Breast epithelium (tissue), 4 donors: ENCODE data around the gene ANKRD11. TPM values are rescaled to one million over a fixed set of nuclear protein-coding genes. Genes with fewer than 3 reads are reported as not detected.
"Not testable (repeated sequence)": the region's sequence is repeated elsewhere in the genome, so short reads cannot be mapped to it uniquely, and the experiment has no call there.

ENCODE experiments used
- DNase-seq, 2 donors: peaks; one replicate each; pipeline ENCODE4 v3.0.0-alpha.2; 2019; ENCODE audit warnings: low spot score in 2 of 2
- H3K27ac ChIP-seq, 2 donors: fragments of 200-600 bp; sonication (generic) in 1 of 2; one replicate each; pipeline ENCODE4 v1.5.1; 2016 to 2019; ENCODE audit warnings: mild to moderate bottlenecking in 1 of 2
- H3K27me3 ChIP-seq, 2 donors: fragments of 200-600 bp; sonication (generic) in 1 of 2; one replicate each; pipeline versions ENCODE4 v1.5.1 to v1.6.0; 2017 to 2019; ENCODE audit warnings: control low read depth in 1 of 2, mild to moderate bottlenecking in 1 of 2
- H3K36me3 ChIP-seq: fragments of 200-600 bp; one replicate; pipeline ENCODE4 v1.5.1; 2019
- H3K4me1 ChIP-seq, 2 donors: fragments of 200-600 bp; sonication (generic); one replicate each; pipeline ENCODE4 v1.5.1; 2016 to 2019; ENCODE audit warnings: control low read depth in 1 of 2
- H3K4me3 ChIP-seq, 3 donors: fragments of 200-600 bp; sonication (generic); 1 replicate in 2 of 3; 2 replicates in 1 of 3; pipeline ENCODE4 v1.5.1; 2016 to 2019; ENCODE audit warnings: mild to moderate bottlenecking in 3 of 3, moderate library complexity in 2 of 3
- H3K9me3 ChIP-seq, 2 donors: fragments of 200-600 bp; sonication (generic) in 1 of 2; one replicate each; pipeline ENCODE4 v1.5.1; 2016 to 2019; ENCODE audit warnings: control low read depth in 1 of 2
- POLR2A ChIP-seq: fragments of 450-650 bp; IDR thresholded peaks from one replicate; pipeline ENCODE4 v1.6.1; 2016; ENCODE audit warnings: antibody characterized with exemption, mild to moderate bottlenecking, moderate library complexity
- POLR2AphosphoS5 ChIP-seq, 3 donors: sonication (generic); formaldehyde crosslinking; IDR thresholded peaks; one replicate each; pipeline ENCODE4 v1.6.1; 2017; ENCODE audit warnings: antibody characterized with exemption in 3 of 3
- intact Hi-C: fragments of 100-400 bp; cut with DNase I; formaldehyde crosslinking; loops from one replicate; pipeline ENCODE4 v1.15.1; 2023; ENCODE audit warnings: low total_unique reads
- total RNA-seq, 3 donors: library from RNA; depleted of rRNA; stranded (reverse); fragments of >200 nt; gene quantifications; one replicate each; pipeline ENCODE4 v1.1.0, GENCODE V29; 2016
- TF ChIP-seq, protein P1 (sequence below), 3 donors: fragments of 450-650 bp; IDR thresholded peaks; one replicate each; pipeline ENCODE4 v1.5.1; 2016 to 2017; ENCODE audit warnings: antibody characterized with exemption in 3 of 3, mild to moderate bottlenecking in 3 of 3, moderate library complexity in 3 of 3

Gene ANKRD11
- total RNA-seq, 3 donors from 2014 or later: 64.0 to 79.0 (median 69.2) TPM

- peak overlapping the region in 1 of 2 donors; percentile 0 for H3K27ac ChIP-seq
- H3K27me3 ChIP-seq: no peaks in the 10 kb centered on the region
- DNase-seq: no peak
- peaks cover 4 to 13% of the 10 kb centered on the region in 2 donors for H3K4me1 ChIP-seq
- H3K36me3 ChIP-seq: no peaks in the 10 kb centered on the region
- intact Hi-C loops: no loop called here
- peak overlapping the region in 1 of 3 donors; percentile 20 for H3K4me3 ChIP-seq
- TF ChIP-seq, protein P1, sequence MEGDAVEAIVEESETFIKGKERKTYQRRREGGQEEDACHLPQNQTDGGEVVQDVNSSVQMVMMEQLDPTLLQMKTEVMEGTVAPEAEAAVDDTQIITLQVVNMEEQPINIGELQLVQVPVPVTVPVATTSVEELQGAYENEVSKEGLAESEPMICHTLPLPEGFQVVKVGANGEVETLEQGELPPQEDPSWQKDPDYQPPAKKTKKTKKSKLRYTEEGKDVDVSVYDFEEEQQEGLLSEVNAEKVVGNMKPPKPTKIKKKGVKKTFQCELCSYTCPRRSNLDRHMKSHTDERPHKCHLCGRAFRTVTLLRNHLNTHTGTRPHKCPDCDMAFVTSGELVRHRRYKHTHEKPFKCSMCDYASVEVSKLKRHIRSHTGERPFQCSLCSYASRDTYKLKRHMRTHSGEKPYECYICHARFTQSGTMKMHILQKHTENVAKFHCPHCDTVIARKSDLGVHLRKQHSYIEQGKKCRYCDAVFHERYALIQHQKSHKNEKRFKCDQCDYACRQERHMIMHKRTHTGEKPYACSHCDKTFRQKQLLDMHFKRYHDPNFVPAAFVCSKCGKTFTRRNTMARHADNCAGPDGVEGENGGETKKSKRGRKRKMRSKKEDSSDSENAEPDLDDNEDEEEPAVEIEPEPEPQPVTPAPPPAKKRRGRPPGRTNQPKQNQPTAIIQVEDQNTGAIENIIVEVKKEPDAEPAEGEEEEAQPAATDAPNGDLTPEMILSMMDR (IDR thresholded peaks at IDR 0.05): no peak
- TF ChIP-seq POLR2A (no peak), POLR2AphosphoS5 (IDR thresholded peaks at IDR 0.05) (no peak)
- H3K9me3 ChIP-seq: no peaks in the 10 kb centered on the region
Measured at GRCh38 chr16:89334050-89334449, 156.3 kb downstream of the ANKRD11 start.

- H3K36me3 ChIP-seq, H3K27ac ChIP-seq, DNase-seq, H3K9me3 ChIP-seq, intact Hi-C loops, H3K27me3 ChIP-seq: not testable (repeated sequence)
- H3K4me3 ChIP-seq: peak overlapping the region in 1 of 3 donors; percentile 20
- TF ChIP-seq, protein P1 (IDR thresholded peaks at IDR 0.05): peak in 2 of 3 donors; percentile 53 to 64
- peak in 1 of 3 donors; percentile 24 for TF ChIP-seq POLR2AphosphoS5 (IDR thresholded peaks at IDR 0.05)
- H3K4me1 ChIP-seq: peaks cover 4 to 13% of the 10 kb centered on the region in 2 donors
Measured at GRCh38 chr16:89333401-89334001, 156.9 kb downstream of the ANKRD11 start.

- TF ChIP-seq POLR2AphosphoS5 (IDR thresholded peaks at IDR 0.05): no peak
- TF ChIP-seq POLR2A: no peak
- TF ChIP-seq, protein P1 (IDR thresholded peaks at IDR 0.05): no peak
- no peak for DNase-seq
- intact Hi-C loops: no loop called here
- H3K27me3 ChIP-seq: no peaks in the 10 kb centered on the region
- no peaks in the 10 kb centered on the region for H3K36me3 ChIP-seq
- no peaks in the 10 kb centered on the region for H3K9me3 ChIP-seq
- H3K4me3 ChIP-seq: no peak overlapping the region
- peaks cover 4 to 13% of the 10 kb centered on the region in 2 donors for H3K4me1 ChIP-seq
- no peak overlapping the region for H3K27ac ChIP-seq
Measured at GRCh38 chr16:89332902-89333245, 157.5 kb downstream of the ANKRD11 start.

DNA sequence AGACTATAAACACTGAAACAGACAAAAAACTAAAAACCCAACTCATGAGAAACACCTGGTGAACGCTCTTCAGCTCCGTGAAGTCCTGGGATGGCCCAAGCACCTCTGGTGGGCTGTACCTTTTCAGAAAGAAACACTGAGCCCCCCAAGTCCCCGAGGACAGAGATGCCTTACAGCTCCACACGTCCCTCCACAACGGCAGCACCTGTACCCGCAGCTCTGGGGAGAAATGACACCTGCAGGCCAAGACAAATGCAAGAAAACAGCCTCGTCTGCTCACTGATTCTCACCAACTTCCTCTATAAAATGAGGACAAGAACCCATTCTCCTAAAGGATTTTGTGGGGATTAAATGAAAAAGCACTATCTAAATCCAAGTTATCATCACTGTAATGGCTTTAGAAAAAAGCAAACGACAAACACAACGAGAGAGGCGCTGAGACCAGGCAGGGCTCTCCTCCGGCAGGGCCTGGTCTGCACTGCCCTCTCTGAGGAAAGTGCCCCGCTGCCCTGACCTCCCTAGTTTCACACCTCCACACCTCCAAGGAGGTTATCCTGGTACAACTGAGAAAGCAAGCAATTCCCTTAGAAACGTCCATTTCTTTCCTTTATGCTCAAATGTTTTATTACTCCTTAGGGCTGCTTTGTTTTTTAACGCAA is 158.0 kb downstream of the ANKRD11 start:
- no peaks in the 10 kb centered on the region for H3K9me3 ChIP-seq
- TF ChIP-seq POLR2A (no peak), POLR2AphosphoS5 (IDR thresholded peaks at IDR 0.05) (no peak)
- TF ChIP-seq, protein P1 (IDR thresholded peaks at IDR 0.05): no peak
- peaks cover 4 to 13% of the 10 kb centered on the region in 2 donors for H3K4me1 ChIP-seq
- H3K36me3 ChIP-seq: no peaks in the 10 kb centered on the region
- intact Hi-C loops: no loop called here
- no peak overlapping the region for H3K4me3 ChIP-seq
- no peak for DNase-seq
- H3K27ac ChIP-seq: no peak overlapping the region
- no peaks in the 10 kb centered on the region for H3K27me3 ChIP-seq

- Histone ChIP-seq H3K27me3 (no peaks in the 10 kb centered on the region), H3K27ac (no peak overlapping the region), H3K4me3 (no peak overlapping the region), H3K4me1 (peaks cover 4 to 13% of the 10 kb centered on the region in 2 donors), H3K9me3 (no peaks in the 10 kb centered on the region), H3K36me3 (no peaks in the 10 kb centered on the region)
- no peak for DNase-seq
- TF ChIP-seq POLR2AphosphoS5 (IDR thresholded peaks at IDR 0.05): no peak
- TF ChIP-seq, protein P1 (IDR thresholded peaks at IDR 0.05): no peak
- no peak for TF ChIP-seq POLR2A
- intact Hi-C loops: no loop called here
Measured at GRCh38 chr16:89331371-89332109, 158.8 kb downstream of the ANKRD11 start.
